K562 (cell line): ENCODE results near the gene ARHGAP9. TPM values are rescaled to one million over a fixed set of nuclear protein-coding genes. Genes with fewer than 3 reads are reported as not detected.

Experiments used
- AFF4 ChIP-seq: sonication (generic); formaldehyde crosslinking; IDR thresholded peaks from 2 replicates; pipeline ENCODE4 v1.8.0; 2023; ENCODE audit warnings: mild to moderate bottlenecking, missing genetic modification reagents
- CEBPZ ChIP-seq: fragments of 150-350 bp; IDR thresholded peaks from 2 replicates; pipeline ENCODE4 v1.6.1; 2014; ENCODE audit warnings: low read depth, mild to moderate bottlenecking, low read length, borderline replicate concordance
- KLF10 ChIP-seq: fragments of 250-450 bp; sonication (Bioruptor Pico); IDR thresholded peaks from 2 replicates; pipeline ENCODE4 v1.6.1; 2021; ENCODE audit warnings: matching md5 sums
- MEIS2 ChIP-seq: fragments of 450-650 bp; IDR thresholded peaks from 2 replicates; pipeline ENCODE4 v1.6.1; 2014; ENCODE audit warnings: mild to moderate bottlenecking; ENCODE audit not compliant: partially characterized antibody
- NR4A1 ChIP-seq, 2 experiments: fragments of 250-450 bp in 1 of 2; fragments of 450-650 bp in 1 of 2; sonication (Bioruptor Pico) in 1 of 2; IDR thresholded peaks; 2 replicates each; pipeline versions ENCODE4 v1.4.0 to v1.6.1; 2016 to 2020; ENCODE audit warnings: mild to moderate bottlenecking in 2 of 2, missing compliant biosample characterization in 1 of 2, missing genetic modification characterization in 1 of 2, moderate library complexity in 1 of 2
- PHF21A ChIP-seq: fragments of 450-650 bp; IDR thresholded peaks from 2 replicates; pipeline ENCODE4 v1.6.1; 2017; ENCODE audit warnings: low read depth, borderline replicate concordance
- TAF15 ChIP-seq: fragments of 200-400 bp; formaldehyde crosslinking; IDR thresholded peaks from 2 replicates; pipeline ENCODE4 v1.6.1; 2017; ENCODE audit warnings: mild to moderate bottlenecking, low read depth, low read length, moderate library complexity
- ZNF407 ChIP-seq: fragments of 450-650 bp; IDR thresholded peaks from 2 replicates; pipeline ENCODE4 v1.6.1; 2016; ENCODE audit warnings: low read depth
- ZNF511 ChIP-seq: sonication (generic); formaldehyde crosslinking; IDR thresholded peaks from 2 replicates; pipeline ENCODE4 v1.8.0; 2022; ENCODE audit warnings: mild to moderate bottlenecking, missing genetic modification reagents
- polyA plus RNA-seq, 8 experiments: library from polyadenylated mRNA; depleted of rRNA in 4 of 8; stranded (reverse) in 5 of 8; unstranded in 3 of 8; fragments of >200 nt; fragmentation: Nextera tagmentation in 2 of 8; fragmentation: Illumina TruSeq in 1 of 8; extraction: Ambion mirVana in 2 of 8; extraction: Trizol in 1 of 8; gene quantifications; 2 replicates each; pipeline versions ENCODE4 v1.2.1 to v1.2.3, GENCODE V29; 2011 to 2014; ENCODE audit warnings: inconsistent platforms in 1 of 8, missing spikeins in 1 of 8
- total RNA-seq, 7 experiments: library from RNA; depleted of rRNA in 6 of 7; stranded (reverse); fragments of >200 nt in 6 of 7; fragmentation: Illumina TruSeq in 2 of 7; extraction: Trizol in 2 of 7; gene quantifications; 2 replicates each; pipeline versions ENCODE4 v1.2.1 to v1.2.3, GENCODE V29; 2011 to 2021; ENCODE audit warnings: low replicate concordance in 1 of 7

ARHGAP9 gene
- total and polyA plus RNA-seq, 9 of the 15 experiments (the other 6 are each of a cell fraction or from before 2014, with no cell fraction given): 1.5 to 10.2 (median 5.1) TPM

GRCh38 chr12:57522011-57522886 is 42.6 kb upstream of the ARHGAP9 start, which contains the start of gene MBD6 (continued):
- peak; percentile 94 for TF ChIP-seq MEIS2
- TF ChIP-seq ZNF511: no peak
- no peak for TF ChIP-seq KLF10 (CRISPR knock-in tag)
- peak; percentile 75; the same call in 1 of the 2 replicates for TF ChIP-seq NR4A1 (CRISPR knock-in tag; IDR thresholded peaks at IDR 0.05)
- TF ChIP-seq NR4A1 (tag; IDR thresholded peaks at IDR 0.05): peak; percentile 87
- peak; percentile 87; the same call in 1 of the 2 replicates for TF ChIP-seq AFF4
- TF ChIP-seq CEBPZ: no peak
- no peak for TF ChIP-seq TAF15
- TF ChIP-seq ZNF407: no peak
- no peak for TF ChIP-seq PHF21A
